ENCODE data around the gene CEACAM19. TPM values are rescaled to one million over a fixed set of nuclear protein-coding genes. Genes with fewer than 3 reads are reported as not detected.

The CEACAM19 gene
- total RNA-seq, 1 experiment from 2014 or later = 3.5 TPM

- TF ChIP-seq, protein P1, sequence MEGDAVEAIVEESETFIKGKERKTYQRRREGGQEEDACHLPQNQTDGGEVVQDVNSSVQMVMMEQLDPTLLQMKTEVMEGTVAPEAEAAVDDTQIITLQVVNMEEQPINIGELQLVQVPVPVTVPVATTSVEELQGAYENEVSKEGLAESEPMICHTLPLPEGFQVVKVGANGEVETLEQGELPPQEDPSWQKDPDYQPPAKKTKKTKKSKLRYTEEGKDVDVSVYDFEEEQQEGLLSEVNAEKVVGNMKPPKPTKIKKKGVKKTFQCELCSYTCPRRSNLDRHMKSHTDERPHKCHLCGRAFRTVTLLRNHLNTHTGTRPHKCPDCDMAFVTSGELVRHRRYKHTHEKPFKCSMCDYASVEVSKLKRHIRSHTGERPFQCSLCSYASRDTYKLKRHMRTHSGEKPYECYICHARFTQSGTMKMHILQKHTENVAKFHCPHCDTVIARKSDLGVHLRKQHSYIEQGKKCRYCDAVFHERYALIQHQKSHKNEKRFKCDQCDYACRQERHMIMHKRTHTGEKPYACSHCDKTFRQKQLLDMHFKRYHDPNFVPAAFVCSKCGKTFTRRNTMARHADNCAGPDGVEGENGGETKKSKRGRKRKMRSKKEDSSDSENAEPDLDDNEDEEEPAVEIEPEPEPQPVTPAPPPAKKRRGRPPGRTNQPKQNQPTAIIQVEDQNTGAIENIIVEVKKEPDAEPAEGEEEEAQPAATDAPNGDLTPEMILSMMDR (conservative IDR thresholded peaks at IDR 0.05) = no peak
- Histone ChIP-seq H3K14ac (ENCODE audit: insufficient read depth, low read length) (no peak overlapping the region; the same call in 1 of the 2 replicates), H2AK5ac (ENCODE audit: insufficient read length, low read length) (no peak overlapping the region), H3K27ac (ENCODE audit: insufficient read length, low read depth, low read length) (no peak overlapping the region), H2BK20ac (ENCODE audit: low read depth, low read length, poor library complexity, severe bottlenecking) (no peak overlapping the region), H3K27me3 (ENCODE audit: insufficient read depth, low read length) (no peaks in the 10 kb centered on the region), H3K4me2 (ENCODE audit: insufficient read depth, insufficient read length, low read length) (no peak overlapping the region), H3K79me1 (ENCODE audit: insufficient read depth, low read depth, low read length, poor library complexity, severe bottlenecking) (no peaks in the 10 kb centered on the region), H2BK5ac (ENCODE audit: insufficient read length, low read length) (no peak overlapping the region), H3K9me3 (ENCODE audit: control insufficient read depth, low read depth, low read length) (no peaks in the 10 kb centered on the region), H3K56ac (ENCODE audit: insufficient read length, low read depth, low read length) (no peak overlapping the region), H3K4me1 (ENCODE audit: insufficient read depth, low read length) (no peaks in the 10 kb centered on the region), H3K4ac (ENCODE audit: low read depth, low read length) (no peak overlapping the region), H2BK12ac (ENCODE audit: insufficient read length, low read depth, low read length) (no peak overlapping the region), H3K23me2 (ENCODE audit: insufficient read length, low read depth, low read length, poor library complexity, severe bottlenecking) (no peaks in the 10 kb centered on the region), H4K8ac (replicated peaks; ENCODE audit: insufficient read length, low read depth, low read length) (no peak overlapping the region), H3K79me2 (ENCODE audit: insufficient read depth, low read length) (no peaks in the 10 kb centered on the region), H3K9ac (ENCODE audit: extremely low read depth, insufficient read length, low read length) (no peak overlapping the region), H3K23ac (ENCODE audit: insufficient read length, low read depth, low read length) (no peak overlapping the region), H2BK15ac (ENCODE audit: low read depth, low read length) (no peak overlapping the region), H3K18ac (ENCODE audit: insufficient read length, low read depth, low read length) (no peak overlapping the region), H4K20me1 (ENCODE audit: control insufficient read depth, insufficient read depth, insufficient read length) (no peaks in the 10 kb centered on the region), H2AFZ (ENCODE audit: low read length) (no peak overlapping the region), H4K91ac (ENCODE audit: insufficient read length, low read depth, low read length) (no peak overlapping the region), H4K5ac (ENCODE audit: insufficient read length, low read depth, low read length) (no peak overlapping the region), H3T11ph (ENCODE audit: low read length) (no peak overlapping the region), H2BK120ac (ENCODE audit: low read depth, low read length, poor library complexity, severe bottlenecking) (no peak overlapping the region)
- WGBS (ENCODE audit: extremely low coverage, insufficient read length, low lambda C conversion rate) = no CpG with 5 or more reads among the region's 5 CpGs
- H3K27me3 Mint-ChIP-seq (ENCODE audit: low read depth) = peaks cover 2% of the 10 kb centered on the region
- H3K4me3 Mint-ChIP-seq = no peak overlapping the region; a peak in 1 of 5 replicates
- H3K9me3 Mint-ChIP-seq = no peaks in the 10 kb centered on the region
- peaks cover 0 to 4% of the 10 kb centered on the region in 2 experiments; a peak in 1 of 4 replicates for H3K4me1 Mint-ChIP-seq
- no peak for DNase-seq
- H3K36me3 Mint-ChIP-seq (ENCODE audit: insufficient read depth in 1 of 3, low read depth in 3 of 3) = peaks cover 0 to 6% (median 0%) of the 10 kb centered on the region in 3 experiments; a peak in 2 of 7 replicates
- H3K27ac Mint-ChIP-seq = peak overlapping the region in 1 of 3 experiments; percentile 0; a peak in 1 of 7 replicates
Observed at GRCh38 chr19:44623080-44623479, 48.2 kb upstream of the CEACAM19 start.
